RWPE1 (cell line): ENCODE measurements around the gene SAMD4B.
"Not testable (repeated sequence)": the region's sequence is repeated elsewhere in the genome, so short reads cannot be mapped to it uniquely, and the experiment has no call there.

Experiments
- CTCF ChIA-PET: fragments of 350-600 bp; sonication (Branson Sonifier 250); formaldehyde crosslinking; extraction: SDS; loops from one replicate; lab custom pipeline; 2021; lab: Yijun Ruan, JAX
- POLR2A ChIA-PET: fragments of 400-600 bp; formaldehyde crosslinking; extraction: SDS; loops from one replicate; lab custom pipeline; 2020; ENCODE audit warnings: antibody characterized with exemption; ENCODE audit not compliant: low non-redundant PET; lab: Yijun Ruan, JAX
- DNase-seq: peaks from one replicate; pipeline ENCODE4 v3.0.0; 2012; ENCODE audit warnings: low spot score
- H3K27ac ChIP-seq: fragments of 450-650 bp; 2 replicates; pipeline ENCODE4 v1.5.1; 2017
- TF ChIP-seq, protein P1 (sequence below): fragments of 450-650 bp; conservative IDR thresholded peaks from 2 replicates; pipeline ENCODE4 v1.5.1; 2017; ENCODE audit warnings: low read depth, mild to moderate bottlenecking

The SAMD4B gene

DNA sequence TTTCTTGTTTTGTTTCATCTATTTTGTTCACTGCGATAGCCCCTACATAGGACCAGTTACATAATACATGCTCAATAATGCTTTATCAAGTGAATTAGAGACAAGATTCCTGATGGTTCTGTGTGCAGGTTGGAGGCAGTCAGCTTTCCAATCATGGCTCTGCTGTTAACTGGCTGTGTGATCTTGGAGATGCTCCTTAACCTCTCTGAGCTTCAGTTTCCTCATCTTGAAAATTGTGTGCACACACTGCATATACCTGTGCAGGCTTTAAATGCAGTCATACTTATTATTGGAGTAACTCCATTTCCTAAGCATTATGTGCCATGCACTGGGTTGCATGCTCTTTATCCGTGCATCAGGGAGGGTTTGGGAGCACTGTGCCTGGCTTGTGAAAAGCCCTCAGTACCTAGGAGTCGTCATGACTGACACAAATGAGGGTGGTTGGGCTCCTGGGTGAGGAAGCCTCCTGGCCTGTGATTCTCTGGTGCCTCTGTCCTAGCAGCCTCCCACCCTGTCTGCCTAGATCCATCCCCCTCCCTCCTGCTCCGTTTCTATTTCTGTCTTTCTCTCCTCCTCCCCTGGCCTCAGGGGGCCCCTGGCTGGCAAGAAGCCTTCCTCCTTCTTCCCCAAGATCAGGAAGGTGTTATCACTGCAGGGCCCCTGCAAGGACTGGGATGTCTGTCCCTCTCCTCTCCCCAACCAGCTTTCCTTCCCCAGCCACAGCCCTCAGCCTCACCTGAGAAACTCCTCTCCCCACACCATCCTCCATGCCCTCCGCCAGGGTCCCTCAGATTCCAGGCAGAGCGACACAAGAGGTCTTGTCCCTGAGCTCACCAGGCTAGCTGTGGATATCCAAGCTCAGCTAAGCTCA lies 37.3 kb upstream of the SAMD4B start:
- TF ChIP-seq, protein P1, sequence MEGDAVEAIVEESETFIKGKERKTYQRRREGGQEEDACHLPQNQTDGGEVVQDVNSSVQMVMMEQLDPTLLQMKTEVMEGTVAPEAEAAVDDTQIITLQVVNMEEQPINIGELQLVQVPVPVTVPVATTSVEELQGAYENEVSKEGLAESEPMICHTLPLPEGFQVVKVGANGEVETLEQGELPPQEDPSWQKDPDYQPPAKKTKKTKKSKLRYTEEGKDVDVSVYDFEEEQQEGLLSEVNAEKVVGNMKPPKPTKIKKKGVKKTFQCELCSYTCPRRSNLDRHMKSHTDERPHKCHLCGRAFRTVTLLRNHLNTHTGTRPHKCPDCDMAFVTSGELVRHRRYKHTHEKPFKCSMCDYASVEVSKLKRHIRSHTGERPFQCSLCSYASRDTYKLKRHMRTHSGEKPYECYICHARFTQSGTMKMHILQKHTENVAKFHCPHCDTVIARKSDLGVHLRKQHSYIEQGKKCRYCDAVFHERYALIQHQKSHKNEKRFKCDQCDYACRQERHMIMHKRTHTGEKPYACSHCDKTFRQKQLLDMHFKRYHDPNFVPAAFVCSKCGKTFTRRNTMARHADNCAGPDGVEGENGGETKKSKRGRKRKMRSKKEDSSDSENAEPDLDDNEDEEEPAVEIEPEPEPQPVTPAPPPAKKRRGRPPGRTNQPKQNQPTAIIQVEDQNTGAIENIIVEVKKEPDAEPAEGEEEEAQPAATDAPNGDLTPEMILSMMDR: no peak
- ChIA-PET POLR2A (no interaction called here), CTCF (interaction anchor here (0.6 kb wide), 1 partner anchor 1361 kb away, joined by 5 read pairs; no protein-coding TSS in a partner anchor)
- DNase-seq: no peak
- H3K27ac ChIP-seq: no peak overlapping the region

DNA sequence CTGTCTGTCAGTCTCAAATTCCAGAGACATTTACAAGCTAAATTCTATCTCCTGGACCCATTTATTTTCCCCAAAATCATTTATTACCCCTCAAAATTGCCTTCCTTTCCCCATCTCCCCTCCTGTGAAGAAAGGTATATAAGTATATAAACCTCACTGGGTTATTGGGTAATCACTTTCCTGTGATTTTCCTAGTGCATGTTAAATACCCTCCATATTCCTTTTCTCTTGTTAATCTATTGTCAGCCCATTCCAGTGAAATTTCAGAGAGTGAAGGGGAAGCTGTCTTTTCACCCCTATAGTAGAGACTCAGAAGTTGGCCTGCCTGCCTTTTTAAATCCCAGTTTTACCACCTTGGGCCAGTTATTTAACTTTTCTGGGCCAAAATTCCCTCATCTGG lies 36.1 kb upstream of the SAMD4B start:
- DNase-seq: no peak
- ChIA-PET POLR2A (no interaction called here), CTCF (no interaction called here)
- no peak overlapping the region for H3K27ac ChIP-seq
- TF ChIP-seq, protein P1: no peak

DNA sequence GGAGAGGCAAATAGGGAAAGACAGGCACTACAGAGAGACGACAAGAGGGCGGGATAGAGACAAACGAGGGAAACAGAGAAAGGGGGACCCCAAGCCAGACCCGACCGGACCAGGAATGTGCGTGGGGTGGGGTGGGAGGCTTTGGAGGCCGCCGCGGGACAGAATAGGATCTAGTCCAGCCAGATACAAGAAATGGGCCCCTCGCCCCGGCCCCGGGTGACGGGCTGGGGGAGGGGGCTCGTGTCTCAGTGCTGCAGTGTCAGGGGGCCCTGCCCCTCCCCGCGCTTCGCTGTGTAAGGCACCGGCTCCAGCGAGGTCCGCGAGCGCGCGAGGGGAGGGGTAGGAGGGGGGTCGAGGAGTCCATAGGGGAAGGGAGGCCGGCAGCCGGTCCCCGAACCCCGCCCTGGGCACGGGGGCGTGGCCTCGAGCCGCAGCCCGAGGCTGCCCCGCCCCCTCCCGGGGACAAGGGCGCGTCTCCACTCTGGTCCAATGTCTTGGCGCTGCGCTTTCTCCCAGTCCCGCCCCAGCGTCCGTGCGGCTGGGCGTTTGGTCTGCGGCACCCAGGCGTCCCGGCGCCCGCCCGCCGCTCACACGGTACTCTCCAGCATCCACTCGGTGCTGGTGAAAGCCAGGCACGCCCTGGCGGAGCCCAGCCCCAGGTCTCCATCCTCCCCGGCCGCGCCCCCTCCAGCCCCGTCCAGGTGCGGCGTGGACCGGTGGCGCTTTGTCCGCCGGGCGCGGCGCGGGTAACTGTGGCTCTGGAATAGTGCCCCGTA lies 35.0 kb upstream of the SAMD4B start:
- POLR2A ChIA-PET: no interaction called here
- H3K27ac ChIP-seq: no peak overlapping the region
- CTCF ChIA-PET: no interaction called here
- no peak for DNase-seq
- TF ChIP-seq, protein P1: no peak

DNA sequence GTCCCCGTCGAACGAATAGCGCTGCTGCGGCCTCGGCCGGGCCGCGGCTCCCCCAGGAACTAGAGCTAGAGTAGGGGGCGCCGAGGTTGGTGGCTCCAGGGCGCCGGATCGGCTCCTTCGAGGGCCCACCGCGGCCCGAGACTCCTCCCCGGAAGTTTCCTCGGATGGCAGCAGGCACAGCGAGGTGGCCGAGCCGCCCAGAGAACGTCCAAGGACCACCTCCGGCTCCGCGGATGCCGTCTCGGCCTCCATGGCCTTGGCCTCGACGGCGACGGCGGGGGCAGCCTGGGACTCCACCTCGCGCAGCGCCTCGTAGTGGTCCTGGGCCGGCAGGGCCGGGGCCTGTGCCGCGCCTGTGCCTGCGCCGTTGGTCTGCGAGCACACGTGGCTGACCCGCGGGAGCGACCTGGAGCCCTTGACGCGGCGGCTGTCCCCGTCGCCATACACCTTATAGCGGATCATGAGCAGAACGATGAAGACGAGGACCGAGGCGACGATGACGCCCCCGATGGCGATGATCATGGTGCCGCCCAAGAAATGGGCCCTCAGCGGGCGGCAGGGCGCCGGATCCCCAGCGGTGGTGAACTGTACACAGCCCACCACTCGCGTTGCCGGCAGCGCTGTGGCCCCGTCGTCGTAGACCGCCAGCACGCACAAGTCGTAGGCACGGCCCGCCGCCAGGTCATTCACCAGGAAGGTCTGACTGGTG lies 34.2 kb upstream of the SAMD4B start:
- H3K27ac ChIP-seq: no peak overlapping the region
- DNase-seq: no peak
- ChIA-PET CTCF (no interaction called here), POLR2A (no interaction called here)
- TF ChIP-seq, protein P1: no peak

DNA sequence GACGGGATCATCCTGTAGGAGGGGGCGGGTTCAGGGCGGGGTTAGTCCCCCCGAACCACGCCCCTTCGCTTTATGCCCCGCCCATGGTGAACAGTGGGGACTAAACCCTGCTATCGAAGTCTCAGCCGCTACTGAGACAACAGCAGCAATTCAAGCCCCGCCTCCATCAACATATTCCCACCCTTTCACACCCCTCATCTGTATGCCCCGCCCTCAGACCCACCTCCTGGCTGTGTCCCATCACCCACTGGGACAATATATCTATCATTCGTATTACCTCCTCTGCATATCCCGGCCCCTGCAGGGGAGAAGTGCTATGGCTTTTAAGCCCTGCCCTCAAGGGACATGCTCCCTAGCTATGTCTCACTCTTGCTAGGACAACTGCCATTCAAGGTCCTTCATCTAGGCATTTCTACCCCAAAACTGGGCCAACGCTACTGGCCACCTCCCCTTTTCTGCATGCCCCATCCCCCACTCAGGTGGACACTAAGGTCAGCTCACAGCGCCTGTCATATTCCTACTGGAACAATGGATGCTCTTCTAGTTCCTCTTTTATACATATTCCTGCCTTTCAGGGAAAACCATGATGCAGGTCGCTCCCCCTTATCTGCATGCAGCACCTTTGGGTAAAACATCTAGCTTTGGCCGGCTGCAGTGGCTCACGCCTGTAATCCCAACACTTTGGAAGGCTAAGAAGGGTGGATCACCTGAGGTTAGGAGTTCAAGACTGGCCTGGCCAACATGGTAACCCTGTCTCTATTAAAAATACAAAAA lies 33.5 kb upstream of the SAMD4B start:
- DNase-seq: no peak
- H3K27ac ChIP-seq: no peak overlapping the region
- ChIA-PET POLR2A (no interaction called here), CTCF (no interaction called here)
- TF ChIP-seq, protein P1: no peak

DNA sequence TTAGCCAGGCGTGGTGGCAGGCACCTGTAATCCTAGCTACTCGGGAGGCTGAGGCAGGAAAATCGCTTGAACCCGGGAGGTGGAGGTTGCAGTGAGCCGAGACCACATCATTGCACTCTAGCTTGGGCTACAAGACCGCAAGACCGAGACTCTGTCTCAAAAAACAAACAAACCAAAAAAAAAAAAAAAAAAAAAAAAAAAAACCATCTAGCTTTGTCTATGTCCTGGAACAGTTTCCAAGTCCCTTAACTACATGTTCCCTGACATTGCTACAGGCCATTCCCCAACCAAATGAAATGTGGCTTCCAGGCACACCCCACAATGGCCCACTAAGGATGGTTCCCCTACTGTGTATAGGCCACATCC lies 32.9 kb upstream of the SAMD4B start:
- DNase-seq, POLR2A ChIA-PET, H3K27ac ChIP-seq: not testable (repeated sequence)
- CTCF ChIA-PET: interaction anchor here (0.6 kb wide), 1 partner anchor 257 kb away, joined by 3 read pairs; no protein-coding TSS in a partner anchor
